BLaER1 (cell line): ENCODE results near the gene CTU1.

ENCODE experiments used
- H3K27ac ChIP-seq: shearing (Covaris generic); formaldehyde crosslinking; 2 replicates; pipeline ENCODE4 v1.8.1; 2022
- H3K27me3 ChIP-seq: shearing (Covaris generic); formaldehyde crosslinking; 2 replicates; pipeline ENCODE4 v1.8.1; 2022
- H3K36me3 ChIP-seq: shearing (Covaris generic); formaldehyde crosslinking; 2 replicates; pipeline ENCODE4 v1.8.1; 2022
- H3K4me1 ChIP-seq: shearing (Covaris generic); formaldehyde crosslinking; 2 replicates; pipeline ENCODE4 v1.8.1; 2022
- H3K4me2 ChIP-seq: shearing (Covaris generic); formaldehyde crosslinking; 2 replicates; pipeline ENCODE4 v1.8.1; 2022
- H3K4me3 ChIP-seq: shearing (Covaris generic); formaldehyde crosslinking; 2 replicates; pipeline ENCODE4 v1.8.1; 2022
- H3K9ac ChIP-seq: shearing (Covaris generic); formaldehyde crosslinking; 2 replicates; pipeline ENCODE4 v1.8.1; 2022
- H3K9me3 ChIP-seq: shearing (Covaris generic); formaldehyde crosslinking; 2 replicates; pipeline ENCODE4 v1.8.1; 2022
- H4K20me1 ChIP-seq: shearing (Covaris generic); formaldehyde crosslinking; 2 replicates; pipeline ENCODE4 v1.8.1; 2022
- Cebpa-rat ChIP-seq: shearing (Covaris generic); IDR thresholded peaks from 2 replicates; pipeline ENCODE4 v1.8.1; 2022

Gene CTU1

GRCh38 chr19:51096473-51097165, 11.6 kb downstream of the CTU1 start:
- Histone ChIP-seq H3K4me2 (peak overlapping the region; percentile 36), H4K20me1 (peaks cover 91% of the 10 kb centered on the region), H3K4me1 (peaks cover 35% of the 10 kb centered on the region), H3K36me3 (peaks cover 65% of the 10 kb centered on the region), H3K4me3 (no peak overlapping the region), H3K9me3 (no peaks in the 10 kb centered on the region), H3K9ac (no peak overlapping the region), H3K27ac (no peak overlapping the region), H3K27me3 (no peaks in the 10 kb centered on the region)
- TF ChIP-seq Cebpa-rat: no peak

- H3K36me3 ChIP-seq: peaks cover 58% of the 10 kb centered on the region
- 0 out of 2 replicates have a peak overlapping the region, but pooled peaks have one; percentile 25 for H3K4me3 ChIP-seq
- H3K9me3 ChIP-seq: no peaks in the 10 kb centered on the region
- H4K20me1 ChIP-seq: peaks cover 73% of the 10 kb centered on the region
- peaks cover 35% of the 10 kb centered on the region for H3K4me1 ChIP-seq
- no peak for TF ChIP-seq Cebpa-rat
- H3K4me2 ChIP-seq: peak overlapping the region; percentile 69
- no peaks in the 10 kb centered on the region for H3K27me3 ChIP-seq
- peak overlapping the region; percentile 59 for H3K27ac ChIP-seq
- peak overlapping the region; percentile 36; the same call in 1 of the 2 replicates for H3K9ac ChIP-seq
Observed at GRCh38 chr19:51094696-51095279, 13.4 kb downstream of the CTU1 start.

- H3K36me3 ChIP-seq: peaks cover 54% of the 10 kb centered on the region
- no peak overlapping the region for H3K9ac ChIP-seq
- H3K4me1 ChIP-seq: peaks cover 35% of the 10 kb centered on the region
- peaks cover 62% of the 10 kb centered on the region for H4K20me1 ChIP-seq
- no peak overlapping the region for H3K4me2 ChIP-seq
- H3K27me3 ChIP-seq: no peaks in the 10 kb centered on the region
- no peak overlapping the region for H3K27ac ChIP-seq
- no peaks in the 10 kb centered on the region for H3K9me3 ChIP-seq
- no peak overlapping the region for H3K4me3 ChIP-seq
- TF ChIP-seq Cebpa-rat: no peak
Observed at GRCh38 chr19:51093510-51094345, 14.5 kb downstream of the CTU1 start.

GRCh38 chr19:51093101-51093500, 15.1 kb downstream of the CTU1 start:
- Histone ChIP-seq H3K27ac (no peak overlapping the region), H3K27me3 (no peaks in the 10 kb centered on the region), H3K36me3 (peaks cover 48% of the 10 kb centered on the region), H3K9me3 (no peaks in the 10 kb centered on the region), H3K4me1 (peaks cover 30% of the 10 kb centered on the region), H3K4me2 (no peak overlapping the region), H3K4me3 (no peak overlapping the region), H3K9ac (no peak overlapping the region), H4K20me1 (peaks cover 57% of the 10 kb centered on the region)
- no peak for TF ChIP-seq Cebpa-rat

- no peak overlapping the region for H3K4me2 ChIP-seq
- peaks cover 43% of the 10 kb centered on the region for H3K36me3 ChIP-seq
- H3K27me3 ChIP-seq: no peaks in the 10 kb centered on the region
- peaks cover 23% of the 10 kb centered on the region for H3K4me1 ChIP-seq
- H3K27ac ChIP-seq: no peak overlapping the region
- H3K9ac ChIP-seq: no peak overlapping the region
- peaks cover 52% of the 10 kb centered on the region for H4K20me1 ChIP-seq
- H3K4me3 ChIP-seq: no peak overlapping the region
- no peak for TF ChIP-seq Cebpa-rat
- no peaks in the 10 kb centered on the region for H3K9me3 ChIP-seq
Observed at GRCh38 chr19:51091895-51092873, 16.0 kb downstream of the CTU1 start.

- no peaks in the 10 kb centered on the region for H3K27me3 ChIP-seq
- no peak overlapping the region for H3K9ac ChIP-seq
- no peaks in the 10 kb centered on the region for H3K9me3 ChIP-seq
- H3K4me3 ChIP-seq: no peak overlapping the region
- H3K4me1 ChIP-seq: peaks cover 24% of the 10 kb centered on the region
- TF ChIP-seq Cebpa-rat: no peak
- H3K27ac ChIP-seq: no peak overlapping the region
- H4K20me1 ChIP-seq: peaks cover 52% of the 10 kb centered on the region
- H3K4me2 ChIP-seq: no peak overlapping the region
- peaks cover 38% of the 10 kb centered on the region for H3K36me3 ChIP-seq
Observed at GRCh38 chr19:51091126-51091525, 17.1 kb downstream of the CTU1 start.

GRCh38 chr19:51090471-51090870, 17.7 kb downstream of the CTU1 start:
- Histone ChIP-seq H3K9me3 (no peaks in the 10 kb centered on the region), H3K4me2 (no peak overlapping the region), H4K20me1 (peaks cover 47% of the 10 kb centered on the region), H3K27ac (no peak overlapping the region), H3K4me1 (peaks cover 22% of the 10 kb centered on the region), H3K9ac (no peak overlapping the region), H3K4me3 (no peak overlapping the region), H3K36me3 (peaks cover 34% of the 10 kb centered on the region), H3K27me3 (no peaks in the 10 kb centered on the region)
- TF ChIP-seq Cebpa-rat: no peak

GRCh38 chr19:51089786-51090185, 18.4 kb downstream of the CTU1 start:
- H3K4me3 ChIP-seq: no peak overlapping the region
- H3K27me3 ChIP-seq: no peaks in the 10 kb centered on the region
- H4K20me1 ChIP-seq: peaks cover 40% of the 10 kb centered on the region
- H3K27ac ChIP-seq: no peak overlapping the region
- no peak for TF ChIP-seq Cebpa-rat
- peaks cover 15% of the 10 kb centered on the region for H3K4me1 ChIP-seq
- H3K36me3 ChIP-seq: peaks cover 34% of the 10 kb centered on the region
- no peak overlapping the region for H3K9ac ChIP-seq
- no peaks in the 10 kb centered on the region for H3K9me3 ChIP-seq
- no peak overlapping the region for H3K4me2 ChIP-seq
